HG03378 (cell line): ENCODE measurements around the gene MARK3.
"Not testable (repeated sequence)": the region's sequence is repeated elsewhere in the genome, so short reads cannot be mapped to it uniquely, and the experiment has no call there.

Experiments
- ATAC-seq: cut with Tn5 transposase; IDR thresholded peaks from one replicate; pipeline ENCODE4 v1.9.1; 2021; ENCODE audit warnings: mild to moderate bottlenecking, moderate library complexity; ENCODE audit not compliant: unreplicated experiment

The MARK3 gene

DNA sequence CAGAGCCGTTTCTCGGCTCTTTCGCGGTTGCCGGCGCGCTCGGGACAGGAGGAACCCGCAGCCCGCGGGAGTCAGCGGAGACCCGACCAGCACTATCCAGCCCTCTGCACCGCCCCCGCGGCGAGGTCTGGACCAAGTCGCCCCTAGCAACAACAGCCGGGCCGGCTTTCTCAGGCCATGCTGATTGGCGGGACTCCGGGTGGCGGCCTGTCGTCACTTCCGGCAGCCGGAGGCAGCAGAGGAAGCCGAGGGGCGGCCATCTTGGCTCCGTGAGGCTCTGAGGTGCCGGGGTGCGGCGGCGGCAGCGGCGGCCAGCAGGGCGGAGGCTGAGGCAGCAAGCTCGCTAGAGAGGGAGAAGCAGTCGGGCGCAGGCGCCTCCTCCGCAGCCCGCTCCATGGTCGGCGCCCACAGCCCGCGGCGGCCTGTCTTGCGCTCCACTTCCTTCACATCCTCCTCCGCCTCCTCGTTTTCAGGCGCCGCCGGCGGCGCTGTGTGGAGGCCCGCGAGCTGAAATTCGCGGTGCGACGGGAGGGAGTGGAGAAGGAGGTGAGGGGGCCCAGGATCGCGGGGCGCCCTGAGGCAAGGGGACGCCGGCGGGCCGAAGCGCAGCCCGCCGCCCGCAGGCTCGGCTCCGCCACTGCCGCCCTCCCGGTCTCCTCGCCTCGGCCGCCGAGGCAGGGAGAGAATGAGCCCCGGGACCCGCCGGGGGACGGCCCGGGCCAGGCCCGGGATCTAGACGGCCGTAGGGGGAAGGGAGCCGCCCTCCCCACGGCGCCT lies at the start of gene MARK3:
Gene MARK3, plus strand, starts transcription at position 264 of the 777 bp plus-strand sequence. CDS start 615 bp downstream, outside the sequence.
- ATAC-seq: peak; percentile 79

DNA sequence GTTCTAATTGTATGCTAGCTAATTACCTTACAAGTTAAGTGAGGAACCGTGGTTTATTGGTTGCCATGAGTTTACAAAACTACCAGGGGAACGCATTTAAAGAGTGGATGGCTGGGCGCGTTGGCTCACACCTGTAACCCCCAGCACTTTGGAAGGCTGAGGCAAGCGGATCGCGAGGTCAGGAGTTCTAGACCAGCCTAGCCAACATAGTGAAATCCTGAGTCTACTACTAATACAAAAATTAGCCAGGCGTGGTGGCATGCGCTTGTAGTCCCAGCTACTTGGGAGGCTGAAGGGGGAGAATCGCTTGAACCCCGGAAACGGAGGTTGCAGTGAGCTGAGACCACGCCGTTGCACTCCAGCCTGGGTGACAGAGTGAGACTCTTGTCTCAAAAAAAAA lies 49.0 kb upstream of the MARK3 start:
- no peak for ATAC-seq

DNA sequence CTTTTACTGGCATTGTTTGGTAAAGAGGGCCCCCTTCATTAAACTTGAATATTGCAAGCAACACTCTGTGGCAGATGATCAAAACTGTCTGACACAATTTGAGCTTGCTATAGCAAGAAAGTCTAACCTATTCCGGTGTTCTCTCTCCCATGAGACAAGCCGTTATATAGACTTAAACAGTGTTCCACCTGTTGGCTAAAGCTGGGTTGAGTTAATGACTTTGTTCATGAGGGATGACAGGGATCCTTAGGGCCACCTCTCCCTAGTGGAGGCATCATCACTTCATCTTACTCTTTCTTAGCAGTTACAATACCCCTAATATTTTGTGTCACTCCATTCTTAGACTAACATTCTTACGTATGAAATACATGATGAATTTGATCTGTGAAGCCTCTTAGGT lies 47.4 kb upstream of the MARK3 start:
- ATAC-seq: no peak

DNA sequence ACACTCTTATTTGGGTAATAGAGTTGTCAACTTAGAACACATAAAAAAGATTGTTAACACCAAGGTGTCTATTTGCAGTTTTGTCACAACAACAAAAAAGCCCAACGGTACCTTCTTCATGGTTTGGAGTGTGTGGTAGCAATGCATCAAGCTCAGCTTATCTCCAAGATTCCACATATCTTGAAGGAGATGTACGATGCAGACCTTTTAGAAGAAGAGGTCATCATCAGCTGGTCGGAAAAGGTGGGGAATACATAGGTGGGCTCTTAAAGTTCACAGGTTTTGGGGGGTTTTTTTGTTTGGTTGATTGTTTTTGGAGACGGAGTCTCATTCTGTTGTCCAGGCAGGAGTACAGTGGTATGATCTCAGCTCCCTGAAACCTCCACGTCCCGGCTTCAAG lies 45.7 kb upstream of the MARK3 start:
- no peak for ATAC-seq

DNA sequence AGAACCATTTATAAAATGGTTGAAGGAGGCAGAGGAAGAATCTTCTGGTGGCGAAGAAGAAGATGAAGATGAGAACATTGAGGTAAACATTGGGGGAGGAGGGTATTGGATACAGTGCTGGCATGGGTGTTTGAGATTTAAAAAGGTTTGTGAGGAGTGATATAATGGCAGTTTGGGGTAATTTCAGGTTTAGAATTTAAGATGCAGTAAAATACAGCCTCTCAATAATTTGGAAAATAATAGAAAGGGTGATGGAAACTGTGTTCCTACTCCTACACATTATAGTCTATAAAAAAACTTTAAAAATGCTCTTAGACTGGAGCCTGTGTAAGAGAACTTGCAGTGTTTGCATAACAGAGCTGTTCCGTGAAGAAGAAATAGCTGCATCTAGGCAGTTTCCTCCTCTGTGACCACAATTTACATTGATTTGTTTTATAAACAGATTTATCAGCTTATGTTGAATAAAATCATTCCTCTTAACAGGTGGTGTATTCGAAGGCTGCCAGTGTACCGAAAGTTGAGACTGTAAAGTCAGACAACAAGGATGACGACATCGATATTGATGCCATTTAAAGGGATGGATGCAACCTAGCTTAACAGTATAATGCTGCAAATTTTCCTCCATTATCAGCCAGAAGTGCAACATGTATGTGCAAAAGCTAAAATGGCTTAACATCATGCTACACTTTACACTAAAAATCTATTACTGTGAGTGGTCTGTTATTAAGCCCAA lies 44.6 kb upstream of the MARK3 start:
- ATAC-seq: no peak

DNA sequence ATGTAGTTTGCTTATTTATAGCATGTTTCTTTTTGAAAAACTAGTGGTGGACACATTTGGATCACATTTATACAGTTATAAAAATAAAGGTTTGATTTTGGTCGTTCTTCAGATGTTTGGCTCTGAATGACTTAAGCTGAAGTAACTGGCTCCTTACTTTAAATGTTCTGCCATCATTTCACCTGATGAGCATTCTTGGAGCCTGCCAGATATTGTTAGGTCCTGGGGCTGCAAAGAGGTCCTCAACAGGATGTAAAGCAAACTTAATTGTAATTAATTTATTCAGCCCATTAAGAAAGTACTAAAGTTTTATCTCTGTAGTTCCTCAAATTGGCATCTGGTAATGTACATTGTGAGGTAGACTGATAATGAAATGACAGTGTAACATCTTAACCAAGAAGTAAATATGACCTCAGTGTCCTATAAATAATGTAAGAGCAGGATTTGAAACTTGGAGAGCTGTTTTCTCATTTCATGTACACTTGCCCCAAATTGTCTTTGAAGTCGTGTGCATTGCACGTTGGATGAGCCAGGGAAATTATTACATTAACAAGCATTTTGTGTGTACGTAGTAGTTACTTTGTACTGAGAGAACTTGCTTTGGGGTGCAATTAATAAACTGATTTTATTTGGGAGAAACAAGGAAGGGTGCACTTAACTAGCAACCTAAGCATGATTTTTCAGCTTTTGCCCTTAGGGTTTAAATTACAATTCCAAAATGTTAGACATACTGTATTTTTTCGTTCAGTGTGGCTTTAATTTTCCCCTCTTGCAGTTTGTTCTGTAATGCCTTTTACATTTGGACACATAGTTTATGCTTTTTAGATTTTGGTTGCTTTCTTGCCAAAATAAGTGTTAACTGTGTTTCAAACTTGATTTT lies 43.7 kb upstream of the MARK3 start:
- no peak for ATAC-seq

DNA sequence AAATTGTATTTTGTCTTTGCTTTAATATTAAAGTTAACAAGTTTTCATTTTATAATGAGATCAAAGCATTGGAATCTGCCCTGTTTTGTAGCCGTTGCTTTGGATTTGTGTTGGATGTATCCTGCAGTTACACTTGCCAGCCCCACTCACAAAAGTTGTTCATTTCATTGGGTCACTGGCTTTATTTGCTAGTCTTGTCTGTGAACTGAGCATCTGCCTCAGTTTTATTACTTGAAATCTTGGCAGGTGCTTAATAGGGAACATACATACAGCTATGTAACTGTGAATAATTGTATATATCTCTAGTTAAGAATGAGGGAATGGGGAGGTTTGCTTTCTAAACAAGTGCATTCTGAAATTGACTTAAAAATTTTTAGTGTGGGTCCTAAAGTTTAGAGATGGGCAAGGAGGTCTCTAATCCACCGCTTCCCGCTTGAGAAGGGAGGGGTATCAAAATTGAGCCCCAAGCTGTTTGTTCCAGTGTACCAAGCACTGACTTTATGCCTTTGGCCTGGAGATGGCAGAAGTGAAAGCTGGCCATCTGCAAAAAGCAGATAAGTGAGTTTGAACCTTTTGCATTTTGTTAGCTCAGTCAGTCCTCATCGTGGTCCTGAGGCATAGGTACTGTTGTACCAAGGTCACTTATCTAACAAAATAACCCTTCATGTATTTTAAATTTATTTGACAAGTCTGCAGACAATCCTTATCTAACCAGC lies 41.9 kb upstream of the MARK3 start:
- ATAC-seq: no peak

DNA sequence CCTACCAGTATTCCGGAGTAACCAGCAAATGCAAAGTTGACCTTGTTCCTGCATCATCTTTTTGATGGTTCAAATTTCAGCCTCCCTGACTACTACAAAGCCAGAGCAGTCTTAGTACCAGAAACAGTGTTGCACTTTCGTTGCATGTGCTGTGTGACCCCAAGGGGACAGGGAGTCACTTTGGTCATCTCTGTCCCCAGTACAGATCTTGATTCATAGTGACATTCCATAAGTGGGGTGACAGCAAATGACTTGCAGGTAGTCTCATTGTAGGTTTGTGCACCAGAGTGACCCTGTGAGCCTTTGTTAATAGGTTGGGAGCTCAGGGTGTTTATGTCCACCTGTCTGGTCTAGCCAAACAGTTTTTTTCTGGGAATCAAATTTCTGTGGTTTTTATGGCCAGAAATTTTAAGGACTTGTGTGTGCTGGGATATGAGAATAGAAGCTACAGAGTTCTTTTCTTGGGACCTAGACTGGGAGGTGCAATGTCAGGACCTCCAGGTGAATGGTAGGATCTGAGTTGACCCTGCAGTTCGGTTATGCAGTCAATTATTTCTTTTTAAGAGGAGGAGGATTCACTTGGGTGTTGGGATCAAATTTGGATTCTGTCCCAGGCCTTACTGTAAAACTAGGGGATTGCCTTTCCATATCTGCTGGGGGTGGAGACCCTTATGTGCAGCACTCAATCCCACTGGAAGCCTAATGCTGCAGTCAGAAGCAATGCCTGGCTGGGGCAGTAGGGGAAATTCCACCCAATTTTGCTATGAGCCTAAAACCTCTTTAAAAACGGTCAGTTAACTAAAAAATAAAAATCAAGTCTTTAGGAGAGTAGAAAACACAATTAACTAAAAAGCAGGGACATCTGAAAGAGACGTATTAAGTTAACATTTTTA lies 41.1 kb upstream of the MARK3 start:
- no peak for ATAC-seq

DNA sequence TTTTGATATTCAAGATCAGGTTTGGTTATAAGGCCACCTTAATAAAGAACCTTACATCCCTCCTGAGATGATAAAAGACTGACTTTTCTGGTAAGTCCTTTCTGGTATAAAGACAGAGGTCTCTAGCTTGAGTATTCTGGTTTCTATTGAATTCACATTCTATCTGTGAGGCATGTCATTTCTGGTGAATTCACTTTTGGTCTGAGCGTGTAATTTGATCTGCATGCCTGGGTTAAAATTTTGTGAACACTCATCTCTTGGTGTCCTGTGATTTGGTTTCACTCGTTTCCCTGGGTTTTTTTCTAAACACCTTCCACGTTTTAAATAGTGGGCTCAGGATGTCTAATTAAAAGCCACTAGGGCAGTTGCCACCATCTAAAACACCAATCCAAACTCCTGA lies 38.9 kb upstream of the MARK3 start:
- ATAC-seq: no peak

DNA sequence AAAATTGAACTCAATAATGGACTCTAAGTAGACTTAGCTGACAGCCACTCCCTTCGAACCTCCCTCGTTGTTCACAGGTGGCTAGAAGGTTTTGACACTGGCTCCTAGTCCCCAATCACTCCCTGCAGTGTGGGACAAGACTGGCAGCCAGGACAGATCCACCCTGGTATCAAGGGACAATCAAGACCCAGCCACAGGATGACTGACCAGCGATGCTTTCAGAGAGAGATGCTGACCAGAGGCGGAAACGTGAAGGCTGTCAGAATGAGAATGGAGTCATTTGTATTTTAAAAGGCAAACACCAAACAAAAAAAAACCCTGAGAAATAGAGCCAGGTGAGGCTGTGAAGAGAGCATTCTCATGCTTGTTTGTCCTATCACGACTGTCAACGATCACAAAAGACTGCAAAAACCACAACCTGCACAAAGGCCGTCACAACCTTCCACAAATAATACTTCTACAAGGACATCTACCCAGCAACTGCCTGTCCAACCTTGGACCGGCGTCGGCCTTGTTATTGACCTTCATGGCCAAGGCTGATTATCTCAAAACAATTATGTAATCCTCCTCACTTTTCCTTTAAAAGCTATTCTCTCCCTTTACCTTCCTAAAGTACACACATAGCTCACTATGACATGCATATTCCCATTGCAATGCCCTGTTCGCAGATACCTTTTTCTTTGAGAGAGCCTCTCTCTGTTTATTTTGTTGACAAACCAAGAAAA lies 38.0 kb upstream of the MARK3 start:
- ATAC-seq: no peak

DNA sequence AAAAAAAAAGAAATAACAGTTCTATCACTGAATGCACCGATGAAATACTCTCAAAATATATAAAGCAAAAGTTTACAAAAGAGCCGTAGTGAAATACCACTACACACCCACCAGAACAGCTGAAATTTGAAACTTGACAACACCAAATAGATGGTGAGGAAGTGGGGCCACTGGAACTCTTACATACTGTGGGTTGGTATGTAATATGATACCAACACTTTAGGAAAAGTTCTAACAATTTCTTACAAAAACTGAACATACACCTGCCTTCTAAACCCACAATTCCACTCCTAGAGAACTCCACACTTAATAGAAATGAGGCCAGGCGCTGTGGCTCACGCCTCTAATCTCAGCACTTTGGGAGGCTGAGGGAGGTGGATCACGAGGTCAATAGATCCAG lies 37.1 kb upstream of the MARK3 start:
- no peak for ATAC-seq

DNA sequence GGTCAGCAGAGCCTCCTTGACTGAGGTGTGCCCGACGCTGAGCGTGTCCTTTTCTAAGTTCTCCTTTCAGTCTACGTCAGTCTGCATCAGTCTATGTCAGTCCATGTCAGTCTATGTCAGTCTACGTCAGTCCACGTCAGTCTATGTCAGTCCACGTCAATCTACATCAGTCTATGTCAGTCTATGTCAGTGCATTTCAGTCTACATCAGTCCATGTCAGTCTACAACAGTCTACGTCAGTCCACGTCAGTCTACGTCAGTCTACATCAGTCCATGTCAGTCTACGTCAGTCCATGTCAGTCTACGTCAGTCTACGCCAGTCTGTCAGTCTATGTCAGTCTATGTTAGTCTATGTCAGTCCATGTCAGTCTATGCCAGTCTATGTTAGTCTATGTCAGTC lies 35.2 kb upstream of the MARK3 start:
- no peak for ATAC-seq

DNA sequence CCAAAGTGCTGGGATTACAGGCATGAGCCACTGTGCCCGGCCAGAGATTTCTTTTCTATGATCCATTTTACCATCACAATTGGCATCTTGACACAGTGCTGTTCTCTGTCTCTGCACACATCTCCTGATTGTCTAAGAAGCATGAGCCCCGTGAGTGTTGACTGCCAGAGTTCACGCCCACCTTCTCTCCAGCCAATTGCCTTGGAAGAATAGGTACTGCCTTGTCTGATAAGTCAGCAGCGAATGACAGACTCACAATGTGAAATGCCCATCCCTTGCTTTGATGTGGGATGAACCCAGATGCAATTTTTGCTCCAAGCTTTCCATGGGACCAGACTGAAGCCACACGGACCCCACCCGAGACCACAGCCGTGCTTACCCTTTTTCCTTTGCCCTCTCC lies 31.9 kb upstream of the MARK3 start:
- no peak for ATAC-seq

DNA sequence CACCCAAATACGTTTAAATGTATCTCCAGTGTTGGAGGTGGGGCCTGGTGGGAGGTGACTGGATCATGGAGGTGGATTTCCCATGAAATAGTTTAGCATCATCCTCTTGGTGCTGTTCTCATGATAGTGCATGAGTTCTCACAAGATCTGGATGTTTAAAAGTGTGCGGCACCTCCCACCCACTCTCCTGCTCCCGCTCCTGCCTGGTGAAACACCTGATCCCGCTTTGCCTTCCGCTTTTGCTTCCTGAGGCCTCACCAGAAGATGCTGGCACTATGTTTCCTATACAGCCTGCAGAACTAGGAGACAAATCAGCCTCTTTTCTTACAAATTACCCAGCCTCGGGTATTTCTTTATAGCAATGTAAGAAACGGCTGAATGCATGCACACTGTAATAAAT lies 31.1 kb upstream of the MARK3 start:
- ATAC-seq: no peak

DNA sequence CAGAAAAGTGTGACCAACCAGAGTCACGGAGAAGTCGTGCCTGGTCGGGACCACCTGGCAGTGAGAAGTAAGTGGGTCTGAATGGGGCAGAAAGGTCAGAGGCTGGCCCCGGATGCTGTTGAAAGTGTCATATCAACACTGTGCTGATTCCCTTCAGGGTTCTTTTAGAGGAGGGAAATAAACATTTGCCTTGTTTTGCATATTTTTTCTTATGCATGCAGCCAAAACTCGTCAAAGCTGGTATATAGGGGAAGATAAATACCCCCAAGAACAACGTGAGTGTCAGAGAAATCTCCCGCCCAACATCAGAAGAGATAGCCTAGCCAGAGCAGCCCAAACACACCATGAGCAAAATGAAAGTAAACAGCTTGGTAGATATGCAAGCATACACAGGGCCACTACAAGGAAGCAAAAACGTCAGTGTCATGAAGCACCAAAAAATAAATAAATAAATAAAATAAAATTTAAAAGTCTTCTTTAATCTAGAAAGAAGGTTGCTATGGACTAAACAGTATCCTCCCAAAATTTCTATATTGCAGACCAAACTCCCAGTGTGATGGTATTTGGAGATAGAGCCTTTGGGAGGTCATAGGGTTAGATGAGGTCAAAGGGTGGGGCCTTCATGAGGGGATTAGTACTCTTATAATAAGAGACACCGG lies 29.1 kb upstream of the MARK3 start:
- no peak for ATAC-seq

DNA sequence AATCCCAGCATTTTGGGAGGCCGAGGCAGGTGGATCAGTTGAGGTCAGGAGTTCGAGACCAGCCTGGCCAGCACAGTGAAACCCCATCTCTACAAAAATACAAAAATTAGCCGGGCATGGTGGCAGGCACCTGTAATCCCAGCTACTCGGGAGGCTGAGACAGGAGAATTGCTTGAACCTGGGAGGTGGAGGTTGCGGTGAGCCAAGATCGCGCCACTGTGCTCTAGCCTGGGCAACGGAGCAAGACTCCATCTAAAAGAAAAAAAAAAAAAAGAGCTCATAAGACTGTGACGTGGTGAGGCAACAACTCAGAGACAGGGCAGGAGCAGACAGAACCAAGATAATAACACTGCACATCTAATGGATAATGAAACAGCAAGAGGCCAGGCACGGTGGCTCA lies 27.7 kb upstream of the MARK3 start:
- not testable (repeated sequence) for ATAC-seq

DNA sequence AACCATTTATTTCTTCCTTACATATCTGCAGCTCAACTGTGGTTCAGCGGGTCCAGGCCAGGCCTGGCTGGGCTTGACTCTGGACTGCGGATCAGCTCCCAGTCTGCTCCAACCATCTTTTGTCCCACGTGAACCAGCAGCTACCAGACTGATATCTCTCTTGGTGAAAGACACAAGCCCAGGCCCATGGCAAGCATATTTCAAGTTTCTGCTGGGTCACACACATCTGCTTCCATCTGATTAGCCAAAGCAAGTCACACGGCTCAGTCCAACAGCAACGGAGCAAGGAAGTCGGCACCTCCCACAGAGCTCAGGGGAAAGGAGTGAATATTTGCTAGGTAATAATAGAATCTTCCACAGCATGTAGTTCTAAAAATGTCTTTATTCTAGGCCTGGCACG lies 24.7 kb upstream of the MARK3 start:
- no peak for ATAC-seq

DNA sequence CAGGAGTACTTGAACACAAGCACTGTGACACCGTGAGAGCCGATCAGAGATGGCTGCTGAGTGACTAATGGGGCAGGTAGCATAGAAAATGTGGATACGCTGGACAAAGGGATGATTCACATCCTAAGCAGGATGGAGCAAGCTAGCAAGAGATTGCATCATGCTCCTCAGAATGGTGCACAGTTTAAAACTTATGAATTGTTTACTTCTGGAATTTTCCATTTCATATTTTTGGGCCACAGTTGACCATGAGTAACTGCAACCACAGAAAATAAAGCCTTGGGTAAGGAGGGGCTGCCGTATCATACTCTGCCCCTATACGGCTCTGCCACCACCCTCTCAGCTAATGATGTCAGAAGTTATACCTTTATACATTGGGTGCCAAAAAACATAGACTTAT lies 23.3 kb upstream of the MARK3 start:
- ATAC-seq: no peak

DNA sequence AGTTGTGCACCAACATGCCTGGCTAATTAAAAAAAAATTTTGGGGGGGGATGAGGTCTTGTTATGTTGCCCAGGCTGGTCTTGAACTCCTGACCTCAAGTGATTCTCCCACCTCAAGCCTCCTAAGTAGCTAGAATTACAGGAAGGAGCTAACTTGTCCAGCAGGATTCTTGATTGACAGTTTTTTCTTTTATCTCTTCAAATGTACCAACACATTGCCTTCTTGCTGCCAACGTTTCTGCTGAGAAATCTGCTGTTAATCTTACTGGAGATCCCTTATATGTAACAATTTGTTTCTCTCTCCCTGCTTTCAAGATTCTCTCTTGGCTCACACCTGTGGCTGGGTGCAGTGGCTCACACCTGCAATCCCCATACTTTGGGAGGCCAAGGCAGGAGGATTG lies 22.4 kb upstream of the MARK3 start:
- no peak for ATAC-seq
